K562 (cell line): ENCODE data around the gene NAA11.

Experiments
- JUNB ChIP-seq: fragments of 450-650 bp; formaldehyde crosslinking; conservative IDR thresholded peaks from 2 replicates; pipeline ENCODE4 v1.4.0; 2020; ENCODE audit warnings: mild to moderate bottlenecking
- ZBTB17 ChIP-seq: fragments of 450-650 bp; formaldehyde crosslinking; IDR thresholded peaks from 2 replicates; pipeline ENCODE4 v1.4.0; 2020; ENCODE audit warnings: mild to moderate bottlenecking
- ZNF239 ChIP-seq: fragments of 250-450 bp; sonication (Bioruptor Pico); IDR thresholded peaks from 2 replicates; pipeline ENCODE4 v1.4.0; 2020; ENCODE audit warnings: mild to moderate bottlenecking
- TF ChIP-seq, protein P1 (sequence below): fragments of 200-800 bp; sonication (Bioruptor generic); IDR thresholded peaks from 2 replicates; pipeline ENCODE4 v1.6.1; 2016; ENCODE audit warnings: missing genetic modification characterization, missing compliant biosample characterization

DNA sequence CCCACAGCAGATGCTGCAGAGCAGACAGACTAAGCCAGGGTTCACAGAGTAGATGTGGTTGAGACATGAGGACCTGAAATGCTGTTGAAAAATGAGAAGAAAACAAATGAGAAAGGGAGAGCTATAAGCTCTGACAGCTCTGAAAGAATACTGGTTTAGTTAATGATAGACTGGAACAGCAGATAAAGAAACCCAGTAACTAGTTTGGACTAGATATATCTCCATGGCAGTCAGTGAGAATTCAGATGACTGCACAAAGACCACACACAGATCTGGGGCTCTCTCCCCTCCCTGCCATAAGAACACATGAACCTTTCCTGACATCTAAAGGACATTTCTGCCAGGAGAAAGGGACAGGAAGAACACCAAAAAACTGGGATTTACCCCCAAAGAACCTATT lies 8.2 kb downstream of the NAA11 start:
- TF ChIP-seq JUNB (CRISPR knock-in tag): no peak
- no peak for TF ChIP-seq ZBTB17 (CRISPR knock-in tag)
- TF ChIP-seq, protein P1, sequence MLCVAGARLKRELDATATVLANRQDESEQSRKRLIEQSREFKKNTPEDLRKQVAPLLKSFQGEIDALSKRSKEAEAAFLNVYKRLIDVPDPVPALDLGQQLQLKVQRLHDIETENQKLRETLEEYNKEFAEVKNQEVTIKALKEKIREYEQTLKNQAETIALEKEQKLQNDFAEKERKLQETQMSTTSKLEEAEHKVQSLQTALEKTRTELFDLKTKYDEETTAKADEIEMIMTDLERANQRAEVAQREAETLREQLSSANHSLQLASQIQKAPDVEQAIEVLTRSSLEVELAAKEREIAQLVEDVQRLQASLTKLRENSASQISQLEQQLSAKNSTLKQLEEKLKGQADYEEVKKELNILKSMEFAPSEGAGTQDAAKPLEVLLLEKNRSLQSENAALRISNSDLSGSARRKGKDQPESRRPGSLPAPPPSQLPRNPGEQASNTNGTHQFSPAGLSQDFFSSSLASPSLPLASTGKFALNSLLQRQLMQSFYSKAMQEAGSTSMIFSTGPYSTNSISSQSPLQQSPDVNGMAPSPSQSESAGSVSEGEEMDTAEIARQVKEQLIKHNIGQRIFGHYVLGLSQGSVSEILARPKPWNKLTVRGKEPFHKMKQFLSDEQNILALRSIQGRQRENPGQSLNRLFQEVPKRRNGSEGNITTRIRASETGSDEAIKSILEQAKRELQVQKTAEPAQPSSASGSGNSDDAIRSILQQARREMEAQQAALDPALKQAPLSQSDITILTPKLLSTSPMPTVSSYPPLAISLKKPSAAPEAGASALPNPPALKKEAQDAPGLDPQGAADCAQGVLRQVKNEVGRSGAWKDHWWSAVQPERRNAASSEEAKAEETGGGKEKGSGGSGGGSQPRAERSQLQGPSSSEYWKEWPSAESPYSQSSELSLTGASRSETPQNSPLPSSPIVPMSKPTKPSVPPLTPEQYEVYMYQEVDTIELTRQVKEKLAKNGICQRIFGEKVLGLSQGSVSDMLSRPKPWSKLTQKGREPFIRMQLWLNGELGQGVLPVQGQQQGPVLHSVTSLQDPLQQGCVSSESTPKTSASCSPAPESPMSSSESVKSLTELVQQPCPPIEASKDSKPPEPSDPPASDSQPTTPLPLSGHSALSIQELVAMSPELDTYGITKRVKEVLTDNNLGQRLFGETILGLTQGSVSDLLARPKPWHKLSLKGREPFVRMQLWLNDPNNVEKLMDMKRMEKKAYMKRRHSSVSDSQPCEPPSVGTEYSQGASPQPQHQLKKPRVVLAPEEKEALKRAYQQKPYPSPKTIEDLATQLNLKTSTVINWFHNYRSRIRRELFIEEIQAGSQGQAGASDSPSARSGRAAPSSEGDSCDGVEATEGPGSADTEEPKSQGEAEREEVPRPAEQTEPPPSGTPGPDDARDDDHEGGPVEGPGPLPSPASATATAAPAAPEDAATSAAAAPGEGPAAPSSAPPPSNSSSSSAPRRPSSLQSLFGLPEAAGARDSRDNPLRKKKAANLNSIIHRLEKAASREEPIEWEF: no peak
- no peak for TF ChIP-seq ZNF239
